Measurements from ENCODE around the gene POTEG. TPM values are rescaled to one million over a fixed set of nuclear protein-coding genes. Genes with fewer than 3 reads are reported as not detected.
"Not testable (repeated sequence)": the region's sequence is repeated elsewhere in the genome, so short reads cannot be mapped to it uniquely, and the experiment has no call there.

Gene POTEG
- total RNA-seq, result not detected

- not testable (repeated sequence) for H3K9me3 Mint-ChIP-seq; H3K27ac Mint-ChIP-seq; DNase-seq (ENCODE audit: low spot score in 2 of 2); H3K36me3 Mint-ChIP-seq; ATAC-seq
Observed at GRCh38 chr14:19434241-19434640, at the start of gene POTEG. Gene POTEG (minus strand): TSS chr14:19434341. CDS start chr14:19434289, 52 bp downstream.

- not testable (repeated sequence) for DNase-seq (ENCODE audit: low spot score in 2 of 2); H3K27ac Mint-ChIP-seq; H3K36me3 Mint-ChIP-seq; ATAC-seq; H3K9me3 Mint-ChIP-seq
Observed at GRCh38 chr14:19482093-19482492, 48.0 kb upstream of the POTEG start.

- not testable (repeated sequence) for DNase-seq (ENCODE audit: low spot score in 2 of 2); H3K9me3 Mint-ChIP-seq; ATAC-seq; H3K27ac Mint-ChIP-seq; H3K36me3 Mint-ChIP-seq
Observed at GRCh38 chr14:19481421-19481820, 47.3 kb upstream of the POTEG start.

GRCh38 chr14:19480491-19480890, 46.4 kb upstream of the POTEG start:
- H3K9me3 Mint-ChIP-seq; DNase-seq (ENCODE audit: low spot score in 2 of 2); H3K27ac Mint-ChIP-seq; H3K36me3 Mint-ChIP-seq; ATAC-seq: not testable (repeated sequence)

- not testable (repeated sequence) for H3K9me3 Mint-ChIP-seq; ATAC-seq; DNase-seq (ENCODE audit: low spot score in 2 of 2); H3K36me3 Mint-ChIP-seq; H3K27ac Mint-ChIP-seq
Observed at GRCh38 chr14:19445761-19446160, 11.6 kb upstream of the POTEG start.

GRCh38 chr14:19439826-19440225, 5.7 kb upstream of the POTEG start:
- not testable (repeated sequence) for DNase-seq (ENCODE audit: low spot score in 2 of 2); ATAC-seq; H3K36me3 Mint-ChIP-seq; H3K27ac Mint-ChIP-seq; H3K9me3 Mint-ChIP-seq

- H3K9me3 Mint-ChIP-seq; H3K36me3 Mint-ChIP-seq; DNase-seq (ENCODE audit: low spot score in 2 of 2); ATAC-seq; H3K27ac Mint-ChIP-seq: not testable (repeated sequence)
Observed at GRCh38 chr14:19439219-19439618, 5.1 kb upstream of the POTEG start.

GRCh38 chr14:19437126-19437443, 2.9 kb upstream of the POTEG start:
- not testable (repeated sequence) for H3K27ac Mint-ChIP-seq; H3K36me3 Mint-ChIP-seq; H3K9me3 Mint-ChIP-seq; DNase-seq (ENCODE audit: low spot score in 2 of 2); ATAC-seq

- DNase-seq (ENCODE audit: low spot score in 2 of 2); H3K27ac Mint-ChIP-seq; H3K36me3 Mint-ChIP-seq; ATAC-seq; H3K9me3 Mint-ChIP-seq: not testable (repeated sequence)
Observed at GRCh38 chr14:19436311-19437125, 2.4 kb upstream of the POTEG start.

GRCh38 chr14:19435852-19436251, 1.7 kb upstream of the POTEG start:
- not testable (repeated sequence) for H3K9me3 Mint-ChIP-seq; DNase-seq (ENCODE audit: low spot score in 2 of 2); ATAC-seq; H3K36me3 Mint-ChIP-seq; H3K27ac Mint-ChIP-seq

- H3K27ac Mint-ChIP-seq; DNase-seq (ENCODE audit: low spot score in 2 of 2); ATAC-seq; H3K9me3 Mint-ChIP-seq; H3K36me3 Mint-ChIP-seq: not testable (repeated sequence)
Observed at GRCh38 chr14:19434891-19435290, 750 bp upstream of the POTEG start.

- H3K9me3 Mint-ChIP-seq; H3K36me3 Mint-ChIP-seq; H3K27ac Mint-ChIP-seq; ATAC-seq; DNase-seq (ENCODE audit: low spot score in 2 of 2): not testable (repeated sequence)
Observed at GRCh38 chr14:19433765-19434164, 376 bp downstream of the POTEG start.

- DNase-seq (ENCODE audit: low spot score in 2 of 2); H3K27ac Mint-ChIP-seq; H3K9me3 Mint-ChIP-seq; H3K36me3 Mint-ChIP-seq; ATAC-seq: not testable (repeated sequence)
Observed at GRCh38 chr14:19408519-19408918, 25.6 kb downstream of the POTEG start.

GRCh38 chr14:19402097-19402496, 32.0 kb downstream of the POTEG start:
- ATAC-seq; H3K36me3 Mint-ChIP-seq; DNase-seq (ENCODE audit: low spot score in 2 of 2); H3K9me3 Mint-ChIP-seq; H3K27ac Mint-ChIP-seq: not testable (repeated sequence)

- not testable (repeated sequence) for DNase-seq (ENCODE audit: low spot score in 2 of 2); H3K9me3 Mint-ChIP-seq; ATAC-seq; H3K36me3 Mint-ChIP-seq; H3K27ac Mint-ChIP-seq
Observed at GRCh38 chr14:19394727-19395126, 39.4 kb downstream of the POTEG start.

- not testable (repeated sequence) for ATAC-seq, H3K36me3 Mint-ChIP-seq
Observed at GRCh38 chr14:19390230-19390629, 43.9 kb downstream of the POTEG start.

GRCh38 chr14:19388741-19389140, 45.4 kb downstream of the POTEG start:
- DNase-seq (ENCODE audit: low spot score in 2 of 2); H3K9me3 Mint-ChIP-seq; ATAC-seq; H3K27ac Mint-ChIP-seq; H3K36me3 Mint-ChIP-seq: not testable (repeated sequence)

More at GRCh38 chr14:19390230-19390629, 43.9 kb downstream of the POTEG start:
- H3K9me3 Mint-ChIP-seq; DNase-seq (ENCODE audit: low spot score in 2 of 2); H3K27ac Mint-ChIP-seq: not testable (repeated sequence)

- H3K27ac Mint-ChIP-seq; H3K36me3 Mint-ChIP-seq; DNase-seq (ENCODE audit: low spot score in 2 of 2); H3K9me3 Mint-ChIP-seq; ATAC-seq: not testable (repeated sequence)
Observed at GRCh38 chr14:19386996-19387395, 47.1 kb downstream of the POTEG start.
